Stimulated activated CD8-positive, alpha-beta memory T cell treated with anti-CD3 and anti-CD28 coated beads, Interleukin-7, amount 100 ng/mL, for 4 hours (primary cell): Measurements from ENCODE around the gene LPAR1.

Experiments used
- DNase-seq, 2 donors: peaks; one replicate each; pipeline ENCODE4 v3.0.0-alpha.2; 2020; ENCODE audit warnings: low read depth in 2 of 2

The LPAR1 gene

DNA sequence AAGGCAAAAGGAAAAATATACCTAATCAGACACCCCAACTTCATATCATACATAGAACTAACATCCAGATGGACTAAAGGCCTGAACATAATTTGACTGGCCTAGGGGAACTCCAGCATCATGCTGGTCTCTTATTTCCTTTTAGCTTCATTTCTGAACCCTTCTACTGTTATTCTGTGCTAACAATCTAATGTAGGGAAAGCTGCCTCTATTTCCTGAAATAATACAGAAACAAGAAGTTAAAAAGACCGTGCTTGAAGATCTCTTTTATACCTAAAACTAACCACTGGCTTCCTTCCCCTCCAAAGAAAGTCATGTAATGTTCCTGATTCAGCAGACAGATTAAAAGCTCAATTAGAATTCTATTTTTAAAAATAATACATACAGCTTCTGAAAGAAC lies 36.7 kb downstream of the LPAR1 start:
- no peak for DNase-seq

DNA sequence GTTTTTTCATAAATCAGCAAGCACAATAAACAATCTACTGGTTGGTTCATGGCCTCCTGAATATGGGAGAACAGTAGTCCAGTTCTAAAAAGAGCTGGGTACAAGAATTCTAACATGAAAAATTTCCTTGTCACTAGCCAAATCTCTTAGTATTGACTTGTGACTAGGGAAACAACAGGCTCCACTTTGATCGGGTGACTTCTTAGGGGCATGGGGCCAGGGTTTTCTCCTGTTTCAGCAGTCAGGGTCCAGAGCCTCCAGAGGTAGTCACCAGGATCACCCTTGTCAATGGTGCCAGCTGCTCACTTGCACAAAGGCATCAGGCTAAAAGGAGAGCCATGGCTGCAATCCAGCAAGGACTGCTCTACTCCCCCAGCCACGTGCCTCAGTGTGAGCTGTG lies 38.1 kb downstream of the LPAR1 start:
- DNase-seq, result no peak

- no peak for DNase-seq
These were observed 38.9 kb downstream of the LPAR1 start for GRCh38 chr9:110999379-110999778.

DNA sequence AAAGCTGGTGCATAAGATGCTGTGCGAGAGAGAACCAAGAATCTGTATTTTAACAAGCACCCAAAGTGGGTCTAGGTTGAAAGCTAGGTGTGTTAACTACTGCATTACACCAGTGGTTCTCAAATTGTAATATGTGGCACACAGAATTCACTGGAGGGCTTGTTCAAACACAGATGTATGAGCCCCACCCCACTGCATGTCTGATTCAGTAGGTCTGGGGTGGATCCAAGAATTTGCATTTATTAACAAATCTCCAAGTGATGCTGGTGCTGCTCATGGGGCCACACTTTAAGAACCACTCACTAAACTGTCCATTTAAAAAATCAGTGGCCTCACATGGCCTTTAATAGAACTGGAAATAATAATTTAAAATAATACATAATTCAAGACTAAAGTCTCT lies 40.4 kb downstream of the LPAR1 start:
- no peak for DNase-seq

- DNase-seq, result no peak
These were observed 41.6 kb downstream of the LPAR1 start for GRCh38 chr9:110996436-110997220.

DNA sequence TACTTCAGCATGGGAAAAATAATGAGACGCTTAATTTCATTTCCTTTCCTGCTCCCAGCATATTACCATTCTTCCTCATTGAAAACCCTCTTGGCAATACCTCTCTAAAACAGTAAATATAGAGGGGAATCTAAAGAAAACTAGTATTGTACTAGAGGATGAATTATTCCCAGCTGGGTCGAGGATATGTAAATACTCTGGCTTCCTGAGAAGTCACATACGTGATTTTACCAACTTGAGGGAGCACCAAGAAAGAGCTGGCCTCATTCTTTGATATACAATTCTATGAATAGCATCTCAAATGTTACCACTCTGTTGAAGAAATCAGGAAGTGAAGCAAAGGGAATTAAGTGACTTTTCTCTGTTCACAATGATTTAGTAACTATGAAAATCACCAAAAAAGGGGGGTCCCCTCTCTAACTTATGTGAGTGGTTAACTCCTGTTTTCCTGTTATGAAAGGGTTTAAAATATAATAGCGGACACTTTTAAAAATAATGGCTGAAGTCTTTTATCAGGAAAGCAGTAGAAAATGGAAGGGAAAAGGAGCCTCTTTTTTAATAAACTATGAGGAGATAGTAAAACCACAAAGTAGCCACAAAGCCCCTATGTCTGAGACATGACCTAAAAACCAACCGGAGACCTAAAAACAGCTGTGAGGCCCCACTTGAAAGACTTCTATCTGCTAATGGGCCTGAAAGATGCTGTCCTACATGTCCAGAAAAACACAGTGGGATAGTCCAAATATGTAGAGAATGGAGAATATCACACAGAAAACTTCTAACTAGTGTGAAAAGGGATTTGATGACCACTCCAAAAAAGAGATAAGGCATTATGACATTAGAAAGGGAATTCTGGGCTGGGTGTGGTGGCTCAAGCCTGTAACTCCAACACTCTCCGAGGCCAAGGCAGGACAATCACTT lies 42.6 kb downstream of the LPAR1 start:
- DNase-seq, result no peak

GRCh38 chr9:110994771-110995241 lies 43.5 kb downstream of the LPAR1 start:
- no peak for DNase-seq

GRCh38 chr9:110990481-110990880 lies 47.8 kb downstream of the LPAR1 start:
- no peak for DNase-seq

DNA sequence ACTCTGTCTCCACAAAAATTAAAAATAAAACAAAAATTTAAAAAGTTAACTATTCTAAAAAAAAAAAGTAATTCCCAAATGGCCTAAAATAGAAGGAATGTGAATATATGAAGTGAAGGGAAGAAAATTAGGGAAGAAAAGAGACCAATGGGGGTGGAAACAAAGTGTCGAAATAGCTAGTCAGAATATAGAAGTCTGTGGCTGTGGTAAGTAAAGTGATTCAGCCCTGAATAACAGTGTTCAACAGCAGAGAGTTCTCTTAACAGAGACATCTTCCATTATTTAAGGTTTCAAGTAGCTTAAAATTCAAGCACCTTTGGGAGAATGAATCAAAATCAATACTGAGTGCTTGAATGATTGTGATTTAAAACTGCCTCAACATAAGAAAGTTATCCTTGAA lies 51.7 kb downstream of the LPAR1 start:
- DNase-seq, result no peak

DNA sequence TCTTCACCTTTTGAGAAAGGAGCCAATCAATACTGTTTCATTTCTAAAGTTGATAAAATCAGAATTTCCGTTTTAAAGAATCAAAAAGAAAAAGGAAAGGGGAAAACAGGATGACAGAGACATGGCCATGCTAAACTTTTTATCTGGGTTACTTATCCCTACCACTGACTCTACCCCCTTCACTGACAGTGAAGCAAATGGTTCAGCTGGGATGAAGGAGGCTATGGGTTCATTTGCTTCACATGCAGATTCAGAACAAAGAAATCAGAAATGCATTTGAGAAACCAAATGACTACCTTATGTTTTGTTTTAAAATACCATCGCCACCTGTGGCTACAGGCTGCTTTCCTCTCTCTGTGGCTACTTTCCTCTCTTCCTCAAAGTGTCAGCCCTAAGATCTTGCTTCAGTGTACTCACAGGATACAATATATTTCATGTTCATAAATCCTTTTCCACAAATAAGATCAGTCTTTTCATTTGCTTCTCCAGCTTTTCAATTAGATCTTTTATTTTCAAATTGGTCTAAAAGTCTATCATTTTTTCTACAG lies 53.3 kb downstream of the LPAR1 start:
- no peak for DNase-seq

GRCh38 chr9:110980261-110980660 lies 58.0 kb downstream of the LPAR1 start:
- no peak for DNase-seq

DNA sequence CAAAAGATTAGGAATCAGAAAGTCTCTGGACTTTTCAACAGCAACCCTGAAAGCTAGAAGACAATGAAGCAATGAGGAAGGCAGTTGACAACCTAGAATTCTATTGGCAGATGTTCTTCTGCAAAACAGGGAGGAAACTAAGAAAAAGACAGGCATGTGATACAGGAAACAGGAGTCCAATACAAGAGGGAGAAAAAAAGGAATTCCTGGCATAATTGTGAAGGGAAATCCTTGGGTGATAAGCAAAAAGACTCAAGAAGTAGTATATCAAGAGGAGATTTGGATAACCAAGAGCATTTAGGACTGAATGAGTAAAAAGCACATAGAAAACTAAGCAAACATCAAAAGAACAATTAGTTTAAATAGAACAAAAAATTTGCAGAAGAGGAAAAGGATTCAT lies 58.6 kb downstream of the LPAR1 start:
- DNase-seq, result no peak

GRCh38 chr9:110978516-110978915 lies 59.8 kb downstream of the LPAR1 start:
- DNase-seq, result no peak

GRCh38 chr9:110977259-110977709 lies 61.0 kb downstream of the LPAR1 start:
- no peak for DNase-seq

GRCh38 chr9:110975969-110976368 lies 62.3 kb downstream of the LPAR1 start:
- no peak for DNase-seq

DNA sequence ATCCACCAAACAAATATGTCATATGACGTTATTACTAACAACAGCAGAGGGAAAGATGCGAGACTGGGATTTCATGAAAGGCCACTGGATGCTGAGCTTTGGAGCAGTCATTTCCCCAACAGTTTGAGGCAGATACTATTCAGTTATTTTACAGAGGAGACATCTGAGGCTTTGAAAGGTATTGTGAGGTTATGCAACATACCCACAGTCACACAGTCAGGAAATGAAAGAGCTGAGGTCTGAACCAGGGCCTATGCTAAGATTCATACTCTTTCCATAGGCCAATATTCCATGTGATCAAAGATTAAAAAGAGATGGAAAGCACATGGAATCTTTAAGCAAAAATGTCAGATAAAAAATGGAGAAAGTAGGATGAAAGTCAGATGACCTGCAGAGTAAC lies 63.0 kb downstream of the LPAR1 start:
- no peak for DNase-seq

DNA sequence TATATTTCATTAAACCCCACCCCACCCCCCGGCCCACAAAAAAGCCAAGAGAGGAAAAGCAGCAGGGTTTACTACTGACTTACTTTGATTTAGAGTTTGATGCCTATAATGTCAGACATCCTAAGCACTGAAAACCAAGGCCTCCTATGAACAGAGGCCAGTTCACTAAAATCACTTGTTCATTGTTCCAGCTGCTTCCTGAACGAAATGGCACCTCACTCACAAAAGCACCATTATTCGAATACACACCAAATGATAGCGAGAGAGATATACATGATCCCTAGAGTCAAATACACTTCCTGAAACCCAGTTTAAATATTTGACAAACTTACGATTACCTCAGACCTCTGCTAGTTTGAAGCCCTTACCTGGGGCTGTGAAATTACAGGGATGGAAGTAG lies 66.6 kb downstream of the LPAR1 start:
- DNase-seq, result no peak

DNA sequence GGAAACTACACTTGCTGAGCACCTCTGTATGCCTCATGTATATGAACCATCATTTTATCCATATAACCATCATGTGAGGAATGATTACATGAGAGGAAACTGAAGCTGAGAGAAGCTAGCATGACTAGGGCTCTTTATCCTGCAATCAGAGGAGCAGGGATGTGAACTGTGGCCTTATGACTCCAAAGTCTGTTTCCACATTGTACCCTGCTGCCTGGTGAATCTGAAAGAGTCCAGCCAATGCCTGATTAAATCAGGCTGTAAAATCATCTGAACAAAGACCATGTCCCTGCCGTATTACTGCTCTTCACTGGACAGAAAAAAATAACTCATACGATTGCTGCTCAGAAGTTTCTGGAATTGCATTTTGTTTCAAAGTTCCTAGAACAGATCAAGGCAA lies 67.0 kb downstream of the LPAR1 start:
- no peak for DNase-seq

DNA sequence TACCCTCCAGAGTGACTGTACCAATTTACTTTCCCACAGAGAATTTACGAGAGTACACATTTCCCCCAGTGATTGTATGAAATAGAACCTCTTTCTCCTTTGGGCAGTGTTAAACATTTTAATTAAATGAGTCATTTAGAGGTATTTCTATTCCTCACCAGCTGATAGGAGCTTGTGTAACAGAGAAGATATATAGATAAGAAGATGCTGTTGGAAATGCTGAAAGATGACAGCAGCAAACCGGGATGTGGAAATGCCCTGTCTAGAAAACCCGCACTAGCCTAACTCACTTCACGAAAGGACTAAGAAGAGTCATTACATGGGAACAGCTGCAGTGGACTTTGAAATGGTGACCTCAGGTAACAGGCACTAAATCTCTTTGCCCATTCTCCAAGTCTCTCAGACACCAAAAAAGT lies 68.3 kb downstream of the LPAR1 start:
- no peak for DNase-seq

DNA sequence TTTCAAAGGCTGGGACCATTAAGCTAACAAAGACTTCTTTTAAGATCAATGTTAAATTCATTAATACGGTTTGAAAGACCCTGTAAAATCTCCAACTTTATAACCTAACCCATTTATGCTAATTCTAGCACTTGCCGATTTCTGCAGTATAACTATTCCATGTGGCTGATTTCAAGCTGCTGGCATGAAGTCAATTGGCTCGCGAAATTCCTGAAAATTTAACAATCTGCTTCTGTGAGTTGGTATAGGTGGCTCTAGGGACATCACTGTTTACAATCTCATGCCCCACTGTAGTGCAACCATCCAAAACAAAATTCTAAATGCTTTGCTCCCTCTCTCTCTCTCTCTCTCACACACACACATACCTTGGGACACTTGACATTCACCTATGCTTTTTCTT lies 70.2 kb downstream of the LPAR1 start:
- no peak for DNase-seq

- no peak for DNase-seq
These were observed 71.1 kb downstream of the LPAR1 start for GRCh38 chr9:110967196-110967595.

- DNase-seq, result no peak
These were observed 78.0 kb downstream of the LPAR1 start for GRCh38 chr9:110960288-110960687.

GRCh38 chr9:110958847-110959246 lies 79.4 kb downstream of the LPAR1 start:
- no peak for DNase-seq
